T-helper 22 cell (primary cell): ENCODE results near the gene SLC25A52.
"Not testable (repeated sequence)": the region's sequence is repeated elsewhere in the genome, so short reads cannot be mapped to it uniquely, and the experiment has no call there.

ENCODE experiments used
- DNase-seq: peaks from one replicate; pipeline ENCODE4 v3.0.0-alpha.2; 2020; ENCODE audit warnings: low read depth

SLC25A52 gene

DNA sequence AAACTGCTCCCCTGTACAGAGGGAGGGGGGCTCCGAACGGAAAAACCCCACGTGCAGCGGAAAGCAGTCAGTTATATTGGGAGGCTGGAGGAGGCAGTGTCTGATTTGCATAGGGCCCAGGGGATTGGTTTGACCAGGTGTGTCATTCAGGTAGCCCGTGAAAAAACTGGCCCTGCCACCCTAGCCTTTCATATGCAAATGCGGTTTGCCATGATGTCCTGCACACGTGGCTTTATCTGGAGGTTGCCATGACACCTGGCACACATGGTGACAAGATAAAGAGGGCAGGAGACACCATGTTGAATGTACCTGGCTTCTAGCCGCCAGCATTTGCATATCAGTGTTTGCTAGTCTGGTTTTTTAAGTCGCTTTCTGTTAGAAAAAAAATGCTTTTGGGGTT, 20.5 kb downstream of the SLC25A52 start:
- no peak for DNase-seq

DNA sequence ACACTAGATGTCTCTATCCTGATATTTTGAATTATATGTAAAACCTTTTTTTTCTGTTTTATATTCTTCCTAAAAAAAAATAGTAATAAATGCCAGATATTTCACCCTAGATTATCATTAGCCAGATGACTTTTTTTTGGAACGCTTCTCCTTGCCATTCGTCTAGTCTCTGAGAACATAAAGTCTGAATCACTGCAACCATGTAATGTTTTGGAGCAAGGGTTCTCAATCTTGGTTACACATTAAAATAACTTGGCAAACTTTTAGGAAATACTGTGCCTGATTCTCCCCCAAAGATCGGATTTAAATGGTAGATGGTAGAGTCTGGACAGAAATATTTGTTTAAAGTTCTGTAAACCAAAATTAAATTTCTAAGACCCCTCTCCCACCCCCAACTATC, 21.0 kb downstream of the SLC25A52 start:
- no peak for DNase-seq

DNA sequence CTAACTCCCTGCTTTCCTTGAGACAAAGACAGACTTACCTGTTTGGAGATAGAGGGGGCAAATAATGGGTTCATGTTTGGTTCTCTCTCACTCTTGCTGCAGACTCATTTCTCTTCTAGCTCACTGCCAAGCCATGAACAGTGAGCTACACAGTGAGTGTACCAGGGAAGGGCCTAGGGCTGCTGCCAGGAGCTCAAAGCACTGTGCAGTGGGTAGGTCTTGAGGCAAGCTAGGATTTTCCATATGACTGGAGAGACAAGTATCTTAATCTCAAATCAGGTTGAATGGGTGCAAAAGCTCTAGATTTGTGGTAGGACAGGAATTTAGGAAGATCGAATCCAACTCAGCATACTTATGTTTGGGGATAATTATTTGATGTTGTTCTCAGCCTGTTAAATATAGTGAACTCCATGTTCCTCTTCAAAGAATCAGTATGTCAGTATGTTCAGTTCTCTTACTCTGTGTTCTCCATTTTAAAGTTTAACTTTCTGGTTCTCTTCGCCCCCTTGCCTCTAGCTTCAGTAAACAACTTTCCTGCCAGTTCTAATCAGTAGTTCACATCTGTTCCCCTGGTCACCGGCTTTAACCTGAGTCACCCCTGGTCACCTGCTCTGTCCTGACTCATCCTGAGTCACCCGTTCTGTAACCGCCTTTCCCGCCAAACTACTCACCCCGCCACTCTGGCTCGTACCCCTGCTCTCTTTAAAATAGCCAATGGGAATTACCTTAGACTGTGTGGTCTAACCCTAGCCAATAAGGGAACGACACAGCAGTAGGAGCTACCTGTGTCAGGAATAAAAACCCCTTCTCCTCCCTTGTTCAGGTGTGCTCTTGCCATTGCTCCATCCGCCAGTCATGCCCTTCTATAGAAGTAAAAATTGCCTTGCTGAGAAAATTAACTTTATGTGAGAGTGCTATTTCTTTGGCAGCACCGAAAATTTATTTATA, 21.9 kb downstream of the SLC25A52 start:
- DNase-seq = no peak

DNA sequence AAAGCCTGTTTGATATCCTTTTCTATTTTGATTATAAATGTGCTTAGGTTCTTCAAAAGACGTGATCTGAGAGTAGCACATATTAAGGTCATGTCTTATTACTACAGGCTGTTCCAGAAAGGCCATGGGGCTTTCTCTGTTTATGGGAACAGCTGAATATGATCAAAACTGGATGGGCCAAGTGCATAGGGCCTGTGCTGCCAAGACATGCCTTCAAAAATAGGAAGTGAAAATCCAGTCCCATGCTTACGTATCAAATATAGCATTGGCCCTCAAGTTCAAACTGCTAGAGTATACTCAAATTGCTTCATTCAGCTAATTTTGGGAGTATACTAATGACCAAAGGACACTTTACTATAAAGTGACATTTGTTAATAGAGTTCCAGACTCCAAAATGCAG, 24.1 kb downstream of the SLC25A52 start:
- no peak for DNase-seq

DNA sequence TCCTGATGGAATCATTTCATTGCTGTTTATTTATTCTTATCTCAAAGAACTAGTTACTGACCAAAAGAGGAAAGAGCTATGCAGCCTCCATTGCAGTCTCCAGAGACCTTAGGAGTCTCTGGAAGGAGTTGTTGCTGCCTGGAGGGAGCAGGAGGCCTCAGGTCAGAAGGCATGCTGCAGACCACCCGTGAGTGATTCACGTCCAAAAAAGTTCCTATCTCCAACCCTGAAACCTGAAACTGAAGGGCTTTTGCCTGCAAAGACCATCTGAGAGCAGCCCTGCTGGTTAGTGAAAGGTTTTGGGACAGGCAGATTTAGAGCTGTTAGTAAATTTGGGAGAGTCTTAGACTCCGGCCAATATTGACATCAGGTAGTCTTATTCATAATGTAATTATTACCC, 29.1 kb downstream of the SLC25A52 start:
- no peak for DNase-seq

DNA sequence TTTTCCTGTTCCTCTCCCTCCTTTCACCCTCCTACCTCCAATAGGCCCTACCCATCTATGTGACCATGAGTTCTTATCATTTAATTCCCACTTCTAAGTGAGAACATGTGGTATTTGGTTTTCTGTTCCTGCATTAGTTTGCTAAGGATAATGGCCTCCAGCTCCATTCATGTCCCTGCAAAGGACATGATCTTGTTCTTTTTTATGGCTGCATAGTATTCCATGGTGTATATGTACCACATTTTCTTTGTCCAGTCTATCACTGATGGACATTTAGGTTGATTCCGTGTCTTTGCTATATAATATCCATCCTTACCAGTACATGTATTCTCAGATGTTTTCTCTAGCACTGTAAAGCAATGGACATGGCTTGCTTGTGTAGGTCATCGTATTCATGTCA, 31.5 kb downstream of the SLC25A52 start:
- DNase-seq = not testable (repeated sequence)

DNA sequence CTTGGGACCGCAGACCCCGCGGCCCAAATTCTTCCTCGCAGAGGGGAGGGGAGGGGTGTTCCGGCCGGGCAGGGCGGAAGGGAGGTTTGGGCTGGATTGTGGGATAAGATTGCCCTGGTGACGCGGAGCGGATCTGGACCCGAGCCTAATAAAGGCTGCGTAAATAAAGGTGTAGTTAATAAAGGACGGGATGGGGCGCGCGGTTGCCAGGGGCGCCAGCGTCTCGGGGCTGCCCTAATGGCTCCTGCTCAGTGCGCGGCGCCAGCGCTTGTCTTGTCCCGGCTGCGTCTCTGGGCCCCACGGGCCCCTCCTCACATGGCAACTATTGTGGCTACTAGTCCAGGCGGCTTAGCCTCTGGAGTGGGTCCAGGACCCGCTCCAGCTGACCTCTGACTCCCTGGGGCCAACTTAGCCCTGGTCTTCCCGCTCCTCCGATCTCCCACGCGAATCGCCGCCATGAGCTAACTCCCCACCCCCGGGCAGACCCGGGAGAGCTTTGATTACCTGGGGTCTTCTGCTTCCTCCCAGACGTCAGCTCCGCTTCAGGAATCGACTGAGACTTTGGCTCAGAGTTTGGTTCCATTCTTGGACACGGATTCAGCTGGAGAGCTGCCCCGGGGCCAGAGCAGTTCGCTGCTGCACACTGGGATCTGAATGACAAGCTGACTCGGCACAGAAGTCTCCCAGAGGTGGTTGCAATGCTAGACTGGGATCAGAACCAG, 36.5 kb downstream of the SLC25A52 start:
- no peak for DNase-seq

DNA sequence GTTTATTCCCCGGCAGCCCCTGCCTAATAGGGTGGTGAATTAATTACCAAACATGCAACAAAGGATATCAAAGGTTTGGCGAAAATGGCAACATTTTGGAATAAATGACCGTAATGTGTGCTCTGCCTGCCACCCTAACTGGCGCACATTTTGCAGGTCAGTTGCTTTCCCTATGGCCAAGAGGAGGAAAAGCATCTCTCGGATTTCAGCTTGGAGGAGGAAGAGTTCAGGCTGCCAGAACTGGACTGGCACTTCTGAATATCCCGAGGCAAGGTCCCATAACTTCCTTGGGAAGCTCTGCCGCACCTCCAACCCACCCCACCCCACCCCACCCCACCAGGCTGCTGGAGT, 37.1 kb downstream of the SLC25A52 start:
- DNase-seq = no peak

DNA sequence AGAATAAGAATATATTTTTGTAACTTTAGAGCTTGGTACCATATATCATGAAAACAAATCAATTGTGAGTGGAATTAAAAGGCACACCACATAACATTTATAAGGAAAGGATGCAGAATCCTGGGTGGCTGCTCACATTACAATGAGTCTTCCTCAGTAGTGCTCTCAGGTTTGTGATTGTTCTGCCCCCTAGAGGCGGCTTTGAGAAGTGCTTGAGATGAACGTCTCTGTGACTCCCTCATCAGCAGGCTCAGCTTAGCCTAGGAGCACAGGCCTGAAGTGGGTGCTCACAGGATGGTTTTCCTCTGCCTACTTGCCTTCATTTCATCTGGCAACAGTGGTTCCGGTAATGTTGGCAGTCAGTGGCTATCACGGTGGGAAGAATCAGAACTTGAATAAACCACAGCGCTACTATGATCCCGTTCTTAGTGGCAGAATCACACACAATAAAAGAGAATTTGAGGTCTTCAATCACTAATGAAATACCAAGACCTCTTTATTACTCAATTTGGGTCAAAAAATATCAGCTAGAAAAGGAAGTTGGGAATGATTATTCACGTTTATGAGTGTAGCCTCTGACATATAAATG, 38.2 kb downstream of the SLC25A52 start:
- no peak for DNase-seq

DNA sequence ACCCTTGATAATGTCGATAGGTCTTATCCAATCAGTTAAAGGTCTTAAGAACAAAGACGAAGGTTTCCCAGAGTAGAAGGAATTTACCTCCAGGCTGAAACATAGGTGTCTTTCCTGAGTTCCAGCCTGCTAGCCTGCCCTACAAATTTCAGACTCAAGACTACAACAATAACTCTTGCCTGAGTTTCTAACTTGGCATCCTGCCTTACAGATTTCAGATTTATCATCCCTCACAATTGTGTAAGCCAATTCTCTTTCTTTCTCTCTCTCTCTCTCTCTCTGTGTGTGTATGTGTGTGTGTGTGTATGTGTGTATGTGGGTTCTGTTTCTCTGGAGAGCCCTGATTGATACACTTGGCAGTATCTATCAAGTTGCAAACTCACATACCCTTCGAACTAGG, 39.1 kb downstream of the SLC25A52 start:
- DNase-seq = no peak

DNA sequence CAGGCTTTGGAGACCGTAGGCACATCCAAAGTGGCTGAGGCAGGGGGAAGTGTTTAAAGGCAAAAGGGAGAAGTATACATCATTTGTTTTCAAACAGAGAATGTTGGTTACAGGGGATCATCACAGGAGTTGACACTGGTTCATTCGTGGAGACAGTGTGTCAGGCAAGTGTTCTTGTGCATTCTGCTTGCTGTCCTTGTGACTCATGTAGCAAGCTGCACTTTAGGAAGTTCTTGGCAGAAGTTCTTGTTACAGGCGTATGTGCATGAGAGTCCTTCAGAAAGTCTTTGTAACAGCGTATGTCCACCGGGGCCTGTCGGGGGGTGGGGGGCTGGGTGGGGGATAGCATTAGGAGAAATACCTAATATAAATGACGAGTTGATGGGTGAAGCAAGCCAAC, 39.8 kb downstream of the SLC25A52 start:
- no peak for DNase-seq

DNA sequence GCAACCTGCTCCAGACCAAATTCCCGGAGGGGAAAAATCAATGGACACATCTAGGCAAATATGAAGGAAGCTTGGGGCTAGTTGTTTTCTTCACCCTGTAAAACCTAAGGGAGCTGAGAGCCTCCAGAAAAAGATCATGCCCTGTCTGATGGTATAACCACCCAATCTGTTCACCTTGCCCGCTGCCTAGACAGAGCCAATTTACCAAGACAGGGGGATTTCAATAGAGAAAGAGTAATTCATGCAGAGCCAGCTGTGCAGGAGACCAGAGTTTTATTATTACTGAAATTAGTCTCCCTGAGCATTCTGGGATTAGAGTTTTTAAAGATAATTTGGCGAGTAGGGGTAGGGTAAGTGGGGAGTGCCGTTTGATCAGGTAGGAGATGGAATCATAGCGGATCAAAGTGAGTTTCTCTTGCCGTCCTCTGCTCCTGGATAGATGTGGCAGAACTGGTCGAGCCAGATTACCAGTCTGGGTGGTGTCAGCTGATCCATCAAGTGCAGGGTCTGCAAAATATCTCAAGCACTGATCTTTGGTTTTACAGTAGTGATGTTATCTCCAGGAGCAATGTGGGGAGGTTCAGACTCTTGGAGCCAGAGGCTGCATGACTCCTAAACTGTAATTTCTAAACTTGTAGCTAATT, 41.2 kb downstream of the SLC25A52 start:
- no peak for DNase-seq

DNA sequence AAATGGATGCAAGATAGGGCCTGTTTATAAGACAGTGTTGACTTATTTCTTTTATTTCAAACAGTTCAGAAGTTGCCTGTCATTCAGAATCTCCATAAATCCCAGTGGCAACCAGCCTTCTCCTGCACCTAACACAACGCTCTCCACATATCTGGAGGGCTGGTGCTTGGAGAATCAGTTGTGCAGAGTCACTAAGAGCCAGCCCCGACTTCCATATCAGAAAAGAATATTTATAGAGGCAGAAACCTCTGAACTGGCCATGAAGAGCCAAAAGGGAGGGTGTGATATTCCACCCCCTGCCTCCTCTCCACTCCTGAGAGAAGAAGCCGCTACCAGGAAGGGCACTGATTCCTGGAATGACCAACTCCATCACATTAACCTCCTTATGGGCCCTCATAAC, 42.3 kb downstream of the SLC25A52 start:
- no peak for DNase-seq

DNA sequence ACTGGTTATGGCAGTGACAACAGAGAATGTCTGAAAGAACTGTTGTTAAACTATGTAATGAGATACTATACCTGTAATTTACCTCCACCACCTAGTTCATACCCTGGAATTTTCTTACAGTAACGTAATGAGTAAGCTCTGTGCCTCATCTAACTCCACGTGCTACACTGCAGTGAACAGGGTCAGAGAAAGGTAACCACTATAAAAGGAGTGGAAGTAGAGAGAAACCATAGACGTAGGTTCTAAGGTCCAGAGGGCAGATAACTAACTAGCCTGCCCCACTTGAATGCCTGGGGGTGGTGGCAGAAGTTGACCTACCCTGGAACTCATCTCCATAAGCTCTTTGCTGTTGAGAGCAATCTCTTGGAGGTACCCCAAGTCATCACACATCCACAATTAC, 44.3 kb downstream of the SLC25A52 start:
- DNase-seq = no peak

DNA sequence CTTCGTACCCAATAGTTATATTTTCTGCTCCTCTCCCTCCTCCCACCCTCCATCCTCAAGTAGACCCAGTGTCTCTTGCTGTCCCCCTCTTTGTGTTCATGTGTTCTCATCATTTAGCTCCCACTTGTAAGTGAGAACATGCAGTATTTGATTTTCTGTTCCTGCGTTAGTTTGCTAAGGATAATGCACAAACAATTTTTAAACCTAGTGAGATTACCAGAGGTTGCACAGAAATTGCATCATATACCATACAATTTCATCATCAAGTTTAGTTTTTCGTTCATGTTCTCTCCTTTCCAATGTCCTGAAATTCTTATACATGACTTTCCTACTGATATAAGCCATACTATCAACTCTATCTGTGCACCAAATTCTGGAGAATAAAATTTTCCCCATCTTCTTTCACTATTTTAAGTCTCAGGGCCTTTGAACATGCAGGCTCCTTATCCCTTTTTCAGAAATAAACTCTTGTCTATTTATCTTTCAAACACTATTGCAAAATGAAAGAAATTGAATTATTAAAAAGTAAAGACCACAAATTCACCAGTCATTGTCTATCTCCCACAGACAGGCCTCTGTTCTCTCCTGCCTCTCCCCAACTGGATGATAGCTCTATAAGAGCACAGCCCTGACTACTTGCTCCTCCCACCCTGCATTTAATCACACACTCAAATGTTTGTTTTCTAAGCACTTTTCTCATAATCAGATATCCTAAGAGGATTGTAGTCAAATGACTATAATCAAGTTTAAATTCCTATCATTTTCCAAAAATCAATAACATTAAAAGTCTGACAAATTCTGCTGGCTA, 49.1 kb downstream of the SLC25A52 start:
- DNase-seq = no peak

DNA sequence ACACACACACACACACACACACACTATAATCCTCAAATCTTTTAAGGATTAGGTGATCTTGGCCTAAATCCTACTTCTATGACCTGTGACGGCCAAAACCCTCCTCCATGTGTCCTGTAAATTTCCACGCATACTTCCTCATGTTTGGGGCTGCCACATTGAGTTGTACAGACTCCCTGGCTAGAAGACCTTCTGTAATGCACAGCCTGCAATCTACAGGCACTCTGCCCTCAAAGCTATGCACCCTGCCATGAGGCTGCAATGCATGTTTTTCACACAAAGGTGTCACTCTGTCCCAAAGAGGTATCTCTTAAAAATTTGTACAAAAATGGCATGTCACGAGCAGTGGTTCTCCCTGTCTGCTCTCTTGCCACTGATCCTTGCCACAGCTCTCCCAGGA, 49.9 kb downstream of the SLC25A52 start:
- DNase-seq = no peak
